Measurements from ENCODE around the gene ATXN2. TPM values are rescaled to one million over a fixed set of nuclear protein-coding genes. Genes with fewer than 3 reads are reported as not detected.
"Not testable (repeated sequence)": the region's sequence is repeated elsewhere in the genome, so short reads cannot be mapped to it uniquely, and the experiment has no call there.

Gene ATXN2
- total RNA-seq, 1 donor from 2014 or later: 69.4 TPM

DNA sequence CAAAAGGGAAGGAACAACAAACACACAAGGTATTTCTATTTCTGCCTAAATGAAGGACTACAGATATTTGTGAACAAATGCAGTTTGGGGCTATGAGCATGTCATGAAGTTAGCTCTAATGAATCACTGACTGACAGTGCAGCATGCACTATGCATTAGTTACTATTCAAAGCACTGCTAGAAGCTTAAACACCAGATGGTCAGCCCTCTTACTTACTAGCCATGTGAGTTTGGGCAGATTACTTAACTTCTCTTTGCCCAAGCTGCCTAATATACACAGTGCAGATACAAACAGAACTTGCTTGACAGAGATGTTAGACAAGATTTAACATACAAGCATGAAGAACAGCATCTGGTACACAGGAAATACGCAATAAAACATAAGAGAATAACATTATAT is 96.0 kb downstream of the ATXN2 start:
- Mint-ChIP-seq H3K4me3 (ENCODE audit: unreplicated experiment) (no peak overlapping the region), H3K9me3 (ENCODE audit: unreplicated experiment) (no peaks in the 10 kb centered on the region), H3K4me1 (ENCODE audit: unreplicated experiment) (no peaks in the 10 kb centered on the region), H3K36me3 (ENCODE audit: low read depth, unreplicated experiment) (peaks cover 25% of the 10 kb centered on the region), H3K27me3 (ENCODE audit: unreplicated experiment) (peaks cover 3% of the 10 kb centered on the region), H3K27ac (ENCODE audit: unreplicated experiment) (no peak overlapping the region)
- no peak for DNase-seq (ENCODE audit: low spot score)
- TF ChIP-seq, protein P1, sequence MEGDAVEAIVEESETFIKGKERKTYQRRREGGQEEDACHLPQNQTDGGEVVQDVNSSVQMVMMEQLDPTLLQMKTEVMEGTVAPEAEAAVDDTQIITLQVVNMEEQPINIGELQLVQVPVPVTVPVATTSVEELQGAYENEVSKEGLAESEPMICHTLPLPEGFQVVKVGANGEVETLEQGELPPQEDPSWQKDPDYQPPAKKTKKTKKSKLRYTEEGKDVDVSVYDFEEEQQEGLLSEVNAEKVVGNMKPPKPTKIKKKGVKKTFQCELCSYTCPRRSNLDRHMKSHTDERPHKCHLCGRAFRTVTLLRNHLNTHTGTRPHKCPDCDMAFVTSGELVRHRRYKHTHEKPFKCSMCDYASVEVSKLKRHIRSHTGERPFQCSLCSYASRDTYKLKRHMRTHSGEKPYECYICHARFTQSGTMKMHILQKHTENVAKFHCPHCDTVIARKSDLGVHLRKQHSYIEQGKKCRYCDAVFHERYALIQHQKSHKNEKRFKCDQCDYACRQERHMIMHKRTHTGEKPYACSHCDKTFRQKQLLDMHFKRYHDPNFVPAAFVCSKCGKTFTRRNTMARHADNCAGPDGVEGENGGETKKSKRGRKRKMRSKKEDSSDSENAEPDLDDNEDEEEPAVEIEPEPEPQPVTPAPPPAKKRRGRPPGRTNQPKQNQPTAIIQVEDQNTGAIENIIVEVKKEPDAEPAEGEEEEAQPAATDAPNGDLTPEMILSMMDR (IDR thresholded peaks at IDR 0.05; ENCODE audit: unreplicated experiment): no peak

DNA sequence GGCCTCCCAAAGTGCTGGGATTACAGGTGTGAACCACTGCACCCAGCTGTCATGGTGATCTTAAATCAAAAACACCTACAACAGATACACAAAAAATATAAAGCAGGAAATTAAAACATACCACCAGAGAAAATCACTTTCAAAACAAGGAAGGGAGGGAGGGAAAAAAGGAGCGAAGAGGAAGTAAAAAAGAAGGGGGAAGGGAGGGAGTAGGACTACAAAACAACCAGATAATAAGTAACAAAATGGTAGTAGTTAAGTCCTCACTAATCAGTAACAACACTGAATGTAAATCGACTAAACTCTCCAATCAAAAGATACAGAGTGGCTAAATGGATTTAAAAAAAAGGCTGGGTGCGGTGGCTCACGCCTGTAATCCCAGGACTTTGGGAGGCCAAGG is 104.4 kb downstream of the ATXN2 start:
- DNase-seq (ENCODE audit: low spot score): no peak
- Mint-ChIP-seq H3K36me3 (ENCODE audit: low read depth, unreplicated experiment) (peaks cover 30% of the 10 kb centered on the region), H3K4me3 (ENCODE audit: unreplicated experiment) (no peak overlapping the region), H3K27me3 (ENCODE audit: unreplicated experiment) (peaks cover 1% of the 10 kb centered on the region), H3K9me3 (ENCODE audit: unreplicated experiment) (no peaks in the 10 kb centered on the region), H3K4me1 (ENCODE audit: unreplicated experiment) (no peaks in the 10 kb centered on the region), H3K27ac (ENCODE audit: unreplicated experiment) (no peak overlapping the region)
- TF ChIP-seq, protein P1 (IDR thresholded peaks at IDR 0.05; ENCODE audit: unreplicated experiment): no peak

DNA sequence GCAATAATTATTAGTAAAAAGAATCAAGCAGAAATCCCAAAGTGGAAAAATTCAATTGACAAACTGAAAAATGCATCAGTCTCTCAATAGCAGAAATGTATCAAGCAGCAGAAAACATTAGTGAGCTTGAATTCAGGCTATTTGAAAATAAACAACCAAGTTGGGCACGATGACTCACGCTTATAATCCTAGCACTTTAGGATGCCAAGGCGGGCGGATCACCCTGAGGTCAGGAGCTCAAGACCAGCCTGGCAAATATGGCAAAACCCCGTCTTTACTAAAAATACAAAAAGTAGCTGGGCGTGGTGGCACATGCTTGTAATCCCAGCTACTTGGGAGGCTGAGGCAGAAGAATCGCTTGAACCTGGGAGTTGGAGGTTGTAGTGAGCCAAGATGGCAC is 106.1 kb downstream of the ATXN2 start:
- H3K4me1 Mint-ChIP-seq (ENCODE audit: unreplicated experiment); H3K4me3 Mint-ChIP-seq (ENCODE audit: unreplicated experiment); DNase-seq (ENCODE audit: low spot score); H3K9me3 Mint-ChIP-seq (ENCODE audit: unreplicated experiment); H3K27me3 Mint-ChIP-seq (ENCODE audit: unreplicated experiment); H3K27ac Mint-ChIP-seq (ENCODE audit: unreplicated experiment): not testable (repeated sequence)
- peaks cover 31% of the 10 kb centered on the region for H3K36me3 Mint-ChIP-seq (ENCODE audit: low read depth, unreplicated experiment)

DNA sequence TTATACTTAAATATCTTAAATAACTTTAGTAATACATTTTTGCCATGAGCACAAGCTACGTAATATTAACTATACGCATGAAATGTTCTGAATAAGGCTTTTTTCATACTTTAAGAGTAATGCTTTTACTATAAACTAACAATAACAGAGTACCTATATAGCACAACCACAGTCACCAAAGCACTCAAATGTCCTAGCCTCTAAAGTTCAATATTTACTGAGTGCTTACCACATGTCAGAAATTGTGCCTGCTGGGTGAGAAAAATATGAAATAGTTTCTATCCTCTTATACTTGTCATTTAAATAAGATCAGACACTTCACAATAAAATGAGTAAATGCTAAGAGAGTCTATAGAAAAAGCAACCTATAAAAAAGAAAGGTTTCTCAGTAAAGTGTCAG is 110.3 kb downstream of the ATXN2 start:
- no peaks in the 10 kb centered on the region for H3K9me3 Mint-ChIP-seq (ENCODE audit: unreplicated experiment)
- TF ChIP-seq, protein P1 (IDR thresholded peaks at IDR 0.05; ENCODE audit: unreplicated experiment): no peak
- peaks cover 39% of the 10 kb centered on the region for H3K36me3 Mint-ChIP-seq (ENCODE audit: low read depth, unreplicated experiment)
- H3K27ac Mint-ChIP-seq (ENCODE audit: unreplicated experiment): no peak overlapping the region
- no peak overlapping the region for H3K4me3 Mint-ChIP-seq (ENCODE audit: unreplicated experiment)
- H3K27me3 Mint-ChIP-seq (ENCODE audit: unreplicated experiment): no peaks in the 10 kb centered on the region
- DNase-seq (ENCODE audit: low spot score): no peak
- H3K4me1 Mint-ChIP-seq (ENCODE audit: unreplicated experiment): no peaks in the 10 kb centered on the region

DNA sequence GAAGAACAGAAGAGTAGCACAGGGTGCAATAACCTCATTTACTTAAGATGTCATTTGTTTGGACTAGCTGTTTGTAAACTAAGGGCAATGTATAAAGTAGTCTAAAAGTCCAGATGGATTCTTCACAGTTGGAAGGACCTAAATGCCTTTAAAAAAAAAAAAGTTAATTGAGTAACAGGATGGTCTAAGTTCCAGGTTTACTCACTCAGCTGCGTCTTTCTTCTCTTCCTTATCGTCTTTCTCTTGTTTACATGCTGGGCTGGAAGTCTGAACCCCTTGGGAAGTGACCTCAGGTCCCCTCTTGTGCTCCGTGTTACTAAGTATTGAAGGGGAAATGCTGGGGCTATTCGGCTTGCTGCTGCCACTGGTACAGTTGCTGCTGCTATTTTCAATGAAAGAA is 110.8 kb downstream of the ATXN2 start:
- H3K4me3 Mint-ChIP-seq (ENCODE audit: unreplicated experiment): no peak overlapping the region
- H3K9me3 Mint-ChIP-seq (ENCODE audit: unreplicated experiment): no peaks in the 10 kb centered on the region
- TF ChIP-seq, protein P1 (IDR thresholded peaks at IDR 0.05; ENCODE audit: unreplicated experiment): no peak
- H3K4me1 Mint-ChIP-seq (ENCODE audit: unreplicated experiment): no peaks in the 10 kb centered on the region
- DNase-seq (ENCODE audit: low spot score): no peak
- no peaks in the 10 kb centered on the region for H3K27me3 Mint-ChIP-seq (ENCODE audit: unreplicated experiment)
- peaks cover 41% of the 10 kb centered on the region for H3K36me3 Mint-ChIP-seq (ENCODE audit: low read depth, unreplicated experiment)
- H3K27ac Mint-ChIP-seq (ENCODE audit: unreplicated experiment): peak overlapping the region; percentile 3

DNA sequence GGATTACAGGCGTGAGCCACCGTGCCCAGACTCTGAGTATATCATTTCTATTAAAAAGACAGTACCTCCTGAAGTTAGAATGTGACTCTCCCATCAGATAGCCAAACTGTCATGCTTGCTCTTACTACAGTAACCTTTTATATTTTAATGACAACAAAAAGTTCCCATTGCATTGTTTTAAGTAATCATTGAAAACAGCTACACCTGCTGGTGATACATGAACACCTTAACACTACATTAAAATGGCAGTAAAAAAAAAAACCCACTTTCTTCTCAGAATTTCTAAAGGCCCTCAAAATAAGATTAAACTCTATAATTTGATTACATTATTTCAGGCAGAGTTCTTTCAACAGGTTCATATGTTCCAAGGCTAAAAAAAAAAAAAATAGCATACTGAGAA is 116.7 kb downstream of the ATXN2 start:
- no peak for DNase-seq (ENCODE audit: low spot score)
- Mint-ChIP-seq H3K27ac (ENCODE audit: unreplicated experiment) (no peak overlapping the region), H3K36me3 (ENCODE audit: low read depth, unreplicated experiment) (peaks cover 33% of the 10 kb centered on the region), H3K4me1 (ENCODE audit: unreplicated experiment) (no peaks in the 10 kb centered on the region), H3K27me3 (ENCODE audit: unreplicated experiment) (no peaks in the 10 kb centered on the region), H3K4me3 (ENCODE audit: unreplicated experiment) (no peak overlapping the region), H3K9me3 (ENCODE audit: unreplicated experiment) (no peaks in the 10 kb centered on the region)
- TF ChIP-seq, protein P1 (IDR thresholded peaks at IDR 0.05; ENCODE audit: unreplicated experiment): peak; percentile 34

Measured in endothelial cell (in vitro differentiated cells).